ENCODE results near the gene NLGN3.

NLGN3 gene

GRCh38 chrX:71214152-71214551, 69.5 kb downstream of the NLGN3 start:
- Histone ChIP-seq H3K9me3 (ENCODE audit: severe bottlenecking) (no peaks in the 10 kb centered on the region), H3K4me3 (ENCODE audit: low read depth, low read length) (no peak overlapping the region), H3K36me3 (no peaks in the 10 kb centered on the region), H3K27ac (no peak overlapping the region), H3K27me3 (ENCODE audit: insufficient read depth, low read depth, severe bottlenecking) (peaks cover 15% of the 10 kb centered on the region)
- TF ChIP-seq CTCF (IDR thresholded peaks at IDR 0.05; ENCODE audit: low read depth, low read length), result no peak
- no peak for DNase-seq

GRCh38 chrX:71214604-71215337, 70.1 kb downstream of the NLGN3 start:
- DNase-seq, result no peak
- H3K27ac ChIP-seq, result no peak overlapping the region
- H3K4me3 ChIP-seq (ENCODE audit: low read depth, low read length), result no peak overlapping the region
- no peaks in the 10 kb centered on the region for H3K9me3 ChIP-seq (ENCODE audit: severe bottlenecking)
- peaks cover 15% of the 10 kb centered on the region for H3K27me3 ChIP-seq (ENCODE audit: insufficient read depth, low read depth, severe bottlenecking)
- no peaks in the 10 kb centered on the region for H3K36me3 ChIP-seq
- TF ChIP-seq CTCF (IDR thresholded peaks at IDR 0.05; ENCODE audit: low read depth, low read length), result no peak

- Histone ChIP-seq H3K36me3 (no peaks in the 10 kb centered on the region), H3K4me3 (ENCODE audit: low read depth, low read length) (no peak overlapping the region), H3K27ac (no peak overlapping the region), H3K9me3 (ENCODE audit: severe bottlenecking) (no peaks in the 10 kb centered on the region), H3K27me3 (ENCODE audit: insufficient read depth, low read depth, severe bottlenecking) (peaks cover 15% of the 10 kb centered on the region)
- no peak for DNase-seq
- no peak for TF ChIP-seq CTCF (IDR thresholded peaks at IDR 0.05; ENCODE audit: low read depth, low read length)
Observed at GRCh38 chrX:71215338-71215912, 70.8 kb downstream of the NLGN3 start.

GRCh38 chrX:71216485-71216884, 71.8 kb downstream of the NLGN3 start:
- TF ChIP-seq CTCF (IDR thresholded peaks at IDR 0.05; ENCODE audit: low read depth, low read length), result no peak
- no peak for DNase-seq

GRCh38 chrX:71217298-71217697, 72.7 kb downstream of the NLGN3 start:
- TF ChIP-seq CTCF (IDR thresholded peaks at IDR 0.05; ENCODE audit: low read depth, low read length), result no peak
- peaks cover 15% of the 10 kb centered on the region for H3K27me3 ChIP-seq (ENCODE audit: insufficient read depth, low read depth, severe bottlenecking)
- H3K9me3 ChIP-seq (ENCODE audit: severe bottlenecking), result no peaks in the 10 kb centered on the region
- no peak overlapping the region for H3K27ac ChIP-seq
- no peaks in the 10 kb centered on the region for H3K36me3 ChIP-seq
- H3K4me3 ChIP-seq (ENCODE audit: low read depth, low read length), result no peak overlapping the region
- no peak for DNase-seq

More at GRCh38 chrX:71216485-71216884, 71.8 kb downstream of the NLGN3 start:
- Histone ChIP-seq H3K27me3 (ENCODE audit: insufficient read depth, low read depth, severe bottlenecking) (peaks cover 15% of the 10 kb centered on the region), H3K27ac (no peak overlapping the region), H3K36me3 (no peaks in the 10 kb centered on the region), H3K4me3 (ENCODE audit: low read depth, low read length) (no peak overlapping the region), H3K9me3 (ENCODE audit: severe bottlenecking) (no peaks in the 10 kb centered on the region)
